HepG2 (cell line): ENCODE measurements around the gene SDR42E2. TPM values are rescaled to one million over a fixed set of nuclear protein-coding genes. Genes with fewer than 3 reads are reported as not detected.

Experiments used
- AGO1 ChIP-seq: fragments of 200-400 bp; formaldehyde crosslinking; IDR thresholded peaks from 2 replicates; pipeline ENCODE4 v1.6.1; 2017; ENCODE audit warnings: mild to moderate bottlenecking, low read depth, low read length, moderate library complexity; ENCODE audit not compliant: poor library complexity, severe bottlenecking
- ARID5B ChIP-seq: IDR thresholded peaks from 2 replicates; pipeline ENCODE4 v1.4.0; 2020; ENCODE audit warnings: mild to moderate bottlenecking, missing genetic modification reagents
- ATF3 ChIP-seq: sonication (generic); formaldehyde crosslinking; IDR thresholded peaks from 2 replicates; pipeline ENCODE4 v1.4.0; 2020; ENCODE audit warnings: missing genetic modification reagents
- E2F5 ChIP-seq: sonication (generic); formaldehyde crosslinking; conservative IDR thresholded peaks from 2 replicates; pipeline ENCODE4 v1.4.0; 2020; ENCODE audit warnings: missing genetic modification reagents
- ELF4 ChIP-seq: sonication (generic); formaldehyde crosslinking; IDR thresholded peaks from 2 replicates; pipeline ENCODE4 v1.5.0; 2020; ENCODE audit warnings: missing genetic modification reagents, mild to moderate bottlenecking, moderate library complexity, borderline replicate concordance
- ETS1 ChIP-seq: sonication (generic); formaldehyde crosslinking; IDR thresholded peaks from 2 replicates; pipeline ENCODE4 v1.4.0; 2020; ENCODE audit warnings: missing genetic modification reagents
- HMGXB4 ChIP-seq, 2 experiments: sonication (generic) in 1 of 2; formaldehyde crosslinking in 1 of 2; IDR thresholded peaks; 2 replicates each; pipeline versions ENCODE4 v1.4.0 to v1.6.1; 2018 to 2020; ENCODE audit warnings: missing genetic modification reagents in 2 of 2, borderline replicate concordance in 1 of 2, low read depth in 1 of 2, mild to moderate bottlenecking in 1 of 2, missing biosample characterization in 1 of 2
- HOXA5 ChIP-seq: sonication (generic); formaldehyde crosslinking; IDR thresholded peaks from 2 replicates; pipeline ENCODE4 v1.4.0; 2020; ENCODE audit warnings: missing genetic modification reagents
- KDM6A ChIP-seq: IDR thresholded peaks from 2 replicates; pipeline ENCODE4 v1.6.1; 2016; ENCODE audit warnings: low read depth
- MIXL1 ChIP-seq: IDR thresholded peaks from 2 replicates; pipeline ENCODE4 v1.6.1; 2016
- MYNN ChIP-seq: sonication (generic); formaldehyde crosslinking; IDR thresholded peaks from 2 replicates; pipeline ENCODE4 v1.4.0; 2020; ENCODE audit warnings: mild to moderate bottlenecking, low read depth, missing genetic modification reagents
- NFIC ChIP-seq: IDR thresholded peaks from 2 replicates; pipeline ENCODE4 v1.6.1; 2012; ENCODE audit warnings: mild to moderate bottlenecking, low read length, inconsistent platforms
- NR0B2 ChIP-seq: sonication (generic); formaldehyde crosslinking; IDR thresholded peaks from 2 replicates; pipeline ENCODE4 v1.4.0; 2020; ENCODE audit warnings: mild to moderate bottlenecking, missing genetic modification reagents
- SIN3A ChIP-seq: IDR thresholded peaks from 2 replicates; pipeline ENCODE4 v1.6.1; 2011; ENCODE audit warnings: low read depth, mild to moderate bottlenecking, control low read depth, low read length, borderline replicate concordance
- TBX2 ChIP-seq: sonication (generic); formaldehyde crosslinking; IDR thresholded peaks from 2 replicates; pipeline ENCODE4 v1.5.0; 2020; ENCODE audit warnings: missing genetic modification reagents, mild to moderate bottlenecking, borderline replicate concordance
- ZNF224 ChIP-seq: sonication (generic); formaldehyde crosslinking; IDR thresholded peaks from 2 replicates; pipeline ENCODE4 v1.5.0; 2020; ENCODE audit warnings: mild to moderate bottlenecking, missing genetic modification reagents
- ZNF547 ChIP-seq: sonication (generic); formaldehyde crosslinking; IDR thresholded peaks from 2 replicates; pipeline ENCODE4 v1.5.1; 2020; ENCODE audit warnings: mild to moderate bottlenecking, missing genetic modification reagents
- ZNF790 ChIP-seq: sonication (generic); formaldehyde crosslinking; IDR thresholded peaks from 2 replicates; pipeline ENCODE4 v1.8.0; 2022; ENCODE audit warnings: missing genetic modification reagents, mild to moderate bottlenecking, borderline replicate concordance
- ZNF792 ChIP-seq: IDR thresholded peaks from 2 replicates; pipeline ENCODE4 v1.6.1; 2016
- ZNF850 ChIP-seq: sonication (generic); formaldehyde crosslinking; conservative IDR thresholded peaks from 2 replicates; pipeline ENCODE4 v1.9.0; 2021; ENCODE audit warnings: mild to moderate bottlenecking, missing genetic modification reagents
- ZSCAN9 ChIP-seq: IDR thresholded peaks from 2 replicates; pipeline ENCODE4 v1.6.1; 2016; ENCODE audit warnings: borderline replicate concordance
- polyA plus RNA-seq, 8 experiments: library from polyadenylated mRNA; depleted of rRNA in 3 of 8; stranded (reverse) in 7 of 8; unstranded in 1 of 8; fragments of >200 nt; fragmentation: Illumina TruSeq in 4 of 8; extraction: Trizol in 4 of 8; gene quantifications; 2 replicates each; pipeline versions ENCODE4 v1.2.1 to v1.2.3, GENCODE V29; 2011 to 2016; ENCODE audit warnings: low read depth in 4 of 8, missing spikeins in 1 of 8, mixed read lengths in 1 of 8; ENCODE audit not compliant: insufficient read depth in 1 of 8
- total RNA-seq, 5 experiments: library from RNA; depleted of rRNA; stranded (reverse); fragments of >200 nt; fragmentation: Illumina TruSeq; extraction: Trizol; gene quantifications; 2 replicates each; pipeline ENCODE4 v1.2.3, GENCODE V29; 2016; ENCODE audit warnings: low read depth in 1 of 5

Gene SDR42E2
- total and polyA plus RNA-seq, 2 of the 13 experiments (the other 11 are each of a cell fraction or from before 2014, with no cell fraction given): 0.05 to 0.11 TPM

GRCh38 chr16:22190776-22191531 lies 28.6 kb downstream of the SDR42E2 start (continued):
- TF ChIP-seq ZNF850 (CRISPR knock-in tag) (no peak), ZSCAN9 (CRISPR knock-in tag) (peak; percentile 3; the same call in 1 of the 2 replicates), ZNF224 (CRISPR knock-in tag) (no peak), ETS1 (CRISPR knock-in tag) (no peak), MIXL1 (CRISPR knock-in tag) (peak; percentile 43; the same call in 1 of the 2 replicates), NR0B2 (0 out of 2 replicates have a peak, but pooled peaks have one; percentile 6), ZNF547 (no peak; the same call in 1 of the 2 replicates), SIN3A (peak; percentile 31; the same call in 1 of the 2 replicates), ATF3 (CRISPR knock-in tag) (no peak), ZNF792 (CRISPR knock-in tag) (peak; percentile 33; the same call in 1 of the 2 replicates), TBX2 (no peak; the same call in 1 of the 2 replicates), ARID5B (CRISPR knock-in tag) (no peak), ZNF790 (no peak; the same call in none of the 2 replicates), HOXA5 (CRISPR knock-in tag) (no peak), E2F5 (CRISPR knock-in tag) (0 out of 2 replicates have a peak, but pooled peaks have one; percentile 18), HMGXB4 (CRISPR knock-in tag; IDR thresholded peaks at IDR 0.05; ENCODE audit: borderline replicate concordance in 1 of 2, low read depth in 1 of 2) (peak; percentile 19 to 55; a peak in 2 of 4 replicates), ELF4 (CRISPR knock-in tag) (no peak), KDM6A (CRISPR knock-in tag) (no peak), MYNN (no peak), AGO1 (no peak), NFIC (no peak)
